Activated CD4-positive, alpha-beta T cell treated with anti-CD3 and anti-CD28 coated beads for 24 hours (primary cell): ENCODE measurements around the gene ARHGAP4.
A peak's percentile ranks its signal among the peaks of the same experiment; 100 is the strongest.

ENCODE experiments used
- DNase-seq, 2 donors: peaks; one replicate each; pipeline ENCODE4 v3.0.0-alpha.2; 2020; ENCODE audit warnings: low read depth in 2 of 2

The ARHGAP4 gene

GRCh38 chrX:153906126-153906917 is 19.7 kb downstream of the ARHGAP4 start:
- no peak for DNase-seq

GRCh38 chrX:153905481-153906095 is 20.5 kb downstream of the ARHGAP4 start:
- no peak for DNase-seq

- DNase-seq: no peak
These were observed 21.8 kb downstream of the ARHGAP4 start, which contains the start of gene AVPR2 for GRCh38 chrX:153903991-153904957. AVPR2 (plus strand) TSS chrX:153904673; CDS start chrX:153905146, 473 bp downstream.

- no peak for DNase-seq
These were observed 22.7 kb downstream of the ARHGAP4 start for GRCh38 chrX:153903238-153903980.

- DNase-seq: no peak
These were observed 23.7 kb downstream of the ARHGAP4 start for GRCh38 chrX:153902385-153902784.

GRCh38 chrX:153901753-153902140 is 24.3 kb downstream of the ARHGAP4 start:
- no peak for DNase-seq

GRCh38 chrX:153900831-153901752 is 25.0 kb downstream of the ARHGAP4 start:
- peak in 1 of 2 donors; percentile 29 for DNase-seq

- no peak for DNase-seq
These were observed 28.2 kb downstream of the ARHGAP4 start for GRCh38 chrX:153897899-153898298.

- DNase-seq: no peak
These were observed 36.9 kb downstream of the ARHGAP4 start for GRCh38 chrX:153889123-153889522.

- no peak for DNase-seq
These were observed 37.7 kb downstream of the ARHGAP4 start for GRCh38 chrX:153888344-153888743.

- no peak for DNase-seq
These were observed 38.7 kb downstream of the ARHGAP4 start for GRCh38 chrX:153887385-153887784.

GRCh38 chrX:153886915-153887314 is 39.1 kb downstream of the ARHGAP4 start:
- no peak for DNase-seq

- DNase-seq: peak in 1 of 2 donors; percentile 19
These were observed 39.8 kb downstream of the ARHGAP4 start, which contains the start of gene L1CAM for GRCh38 chrX:153885968-153886903. L1CAM (minus strand) TSS chrX:153886173; CDS start chrX:153875836, 10,337 bp downstream.

GRCh38 chrX:153885208-153885787 is 40.8 kb downstream of the ARHGAP4 start:
- DNase-seq: no peak

- DNase-seq: no peak
These were observed 41.5 kb downstream of the ARHGAP4 start for GRCh38 chrX:153884590-153884989.

- no peak for DNase-seq
These were observed 41.9 kb downstream of the ARHGAP4 start for GRCh38 chrX:153884136-153884535.

GRCh38 chrX:153883163-153883843 is 42.8 kb downstream of the ARHGAP4 start:
- no peak for DNase-seq

GRCh38 chrX:153882557-153882956 is 43.5 kb downstream of the ARHGAP4 start:
- no peak for DNase-seq
